Psoas muscle (tissue), 8 donors: Measurements from ENCODE around the gene TAPBP. TPM values are rescaled to one million over a fixed set of nuclear protein-coding genes. Genes with fewer than 3 reads are reported as not detected.

Source experiments
- ATAC-seq, 4 donors: fragments of 200-7000 bp; cut with Tn5 transposase; one replicate each; pipeline ENCODE4 v1.9.1; 2020; ENCODE audit warnings: moderate library complexity in 3 of 4, mild to moderate bottlenecking in 2 of 4
- DNase-seq, 2 donors: peaks; one replicate each; pipeline ENCODE4 v3.0.0-alpha.2; 2020
- H3K27ac ChIP-seq: fragments of 200-600 bp; one replicate; pipeline ENCODE4 v1.8.0; 2022
- H3K27me3 ChIP-seq, 3 donors: fragments of 200-600 bp in 1 of 3; one replicate each; pipeline versions ENCODE4 v1.6.1 to v1.8.0; 2013 to 2022; ENCODE audit warnings: low read length in 2 of 3, mild to moderate bottlenecking in 2 of 3, moderate library complexity in 1 of 3; ENCODE audit not compliant: insufficient read depth in 3 of 3
- H3K36me3 ChIP-seq, 2 donors: fragments of 200-600 bp in 1 of 2; one replicate each; pipeline versions ENCODE4 v1.6.1 to v1.8.0; 2013 to 2022; ENCODE audit warnings: low read depth in 1 of 2, mild to moderate bottlenecking in 1 of 2, moderate library complexity in 1 of 2; ENCODE audit not compliant: insufficient read depth in 1 of 2
- H3K4me1 ChIP-seq: fragments of 200-600 bp; one replicate; pipeline ENCODE4 v1.8.0; 2022
- H3K4me3 ChIP-seq: fragments of 200-600 bp; one replicate; pipeline ENCODE4 v1.8.0; 2022; ENCODE audit warnings: mild to moderate bottlenecking
- H3K9me3 ChIP-seq: fragments of 200-600 bp; one replicate; pipeline ENCODE4 v1.8.0; 2022
- WGBS, 3 donors: extraction: QIAGEN DNeasy Blood & Tissue Kit; methylation state at CpG; one replicate each; pipeline versions ENCODE4 v1.1.6 to v1.1.7; 2013; 5-methylcytosine and 5-hydroxymethylcytosine counted together
- intact Hi-C, 2 donors: fragments of 100-400 bp; cut with DNase I; formaldehyde crosslinking; loops; one replicate each; pipeline versions ENCODE4 v1.11.0 to v1.14.2; 2022
- polyA plus RNA-seq, 3 donors: library from polyadenylated mRNA; stranded (reverse); fragments of 200-250 nt; gene quantifications; one replicate each; pipeline ENCODE4 v1.2.3, GENCODE V29; 2013
- total RNA-seq, 4 donors: library from RNA; stranded (reverse); fragmentation: NEBNext Ultra II Directional in 2 of 4; extraction: Animal tissue kit (Norgen Biotek cat#: 25700) in 2 of 4; gene quantifications; one replicate each; pipeline versions ENCODE4 v1.2.1 to v1.2.4, GENCODE V29; 2021 to 2023
- TF ChIP-seq, protein P1 (sequence below): fragments of 200-600 bp; IDR thresholded peaks from one replicate; pipeline ENCODE4 v1.8.0; 2022; ENCODE audit warnings: antibody characterized with exemption
- donor health status: healthy with polysubstance abuse.
- donor health status: DM: no; HTN: no; CAD: no; lungs with moderate emphysema.
- donor health status: Bipolar disorder and iron deficiency.
- donor health status: healthy.
- donor health status: DM: yes; HTN: yes; CAD: no.
- donor health status: DM: no; HTN: no; CAD: no.
- donor health status: DM: no; HTN: no; CAD: no.
- donor health status: DM: yes; HTN: yes; CAD: no.

The TAPBP gene
- total and polyA plus RNA-seq, 7 donors: 7.9 to 37.4 (median 24.4) TPM

DNA sequence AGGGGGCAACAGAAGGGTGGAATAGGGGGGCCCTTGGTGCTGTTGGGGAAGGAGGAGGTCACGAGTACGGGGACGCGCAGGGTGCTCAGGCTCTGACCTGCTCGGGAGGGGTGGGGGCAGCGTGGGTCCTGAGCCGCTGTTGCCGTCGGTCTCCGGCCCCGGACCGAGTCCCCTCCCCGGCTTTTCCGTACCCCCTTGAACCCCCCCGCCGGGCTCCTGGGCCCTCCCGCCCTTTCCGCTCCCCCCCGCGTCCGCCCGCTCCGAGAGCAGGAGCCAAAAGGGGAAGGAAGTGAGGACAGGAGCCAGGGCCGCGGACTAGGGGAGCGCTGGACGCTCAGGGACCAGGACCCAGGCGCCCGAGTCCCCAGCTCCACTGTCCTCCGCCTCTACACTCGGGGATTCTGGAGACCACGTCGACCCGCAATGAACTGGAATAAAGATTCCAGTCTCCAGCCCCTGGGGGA is 15.1 kb downstream of the TAPBP start, which contains the start of gene RGL2:
Gene RGL2, minus strand, starts transcription at position 170 of the 464 bp plus-strand sequence. CDS start 332 bp downstream, outside the sequence.
- Histone ChIP-seq H3K4me3 (peak within 1 kb of the TSS; percentile 82), H3K36me3 (peaks cover 4 to 54% of the 10 kb centered on the region in 2 donors), H3K27me3 (no peaks in the 10 kb centered on the region), H3K9me3 (no peaks in the 10 kb centered on the region), H3K4me1 (peaks cover 26% of the 10 kb centered on the region), H3K27ac (peak within 1 kb of the TSS; percentile 97)
- 0 to 1% (median 1%) methylated on average over 19 to 34 of the region's 34 CpGs for WGBS, 3 donors
- ATAC-seq: peak; percentile 71 to 85 (median 76)
- intact Hi-C loops: no loop called here
- peak; percentile 88 to 94 for DNase-seq
- TF ChIP-seq, protein P1, sequence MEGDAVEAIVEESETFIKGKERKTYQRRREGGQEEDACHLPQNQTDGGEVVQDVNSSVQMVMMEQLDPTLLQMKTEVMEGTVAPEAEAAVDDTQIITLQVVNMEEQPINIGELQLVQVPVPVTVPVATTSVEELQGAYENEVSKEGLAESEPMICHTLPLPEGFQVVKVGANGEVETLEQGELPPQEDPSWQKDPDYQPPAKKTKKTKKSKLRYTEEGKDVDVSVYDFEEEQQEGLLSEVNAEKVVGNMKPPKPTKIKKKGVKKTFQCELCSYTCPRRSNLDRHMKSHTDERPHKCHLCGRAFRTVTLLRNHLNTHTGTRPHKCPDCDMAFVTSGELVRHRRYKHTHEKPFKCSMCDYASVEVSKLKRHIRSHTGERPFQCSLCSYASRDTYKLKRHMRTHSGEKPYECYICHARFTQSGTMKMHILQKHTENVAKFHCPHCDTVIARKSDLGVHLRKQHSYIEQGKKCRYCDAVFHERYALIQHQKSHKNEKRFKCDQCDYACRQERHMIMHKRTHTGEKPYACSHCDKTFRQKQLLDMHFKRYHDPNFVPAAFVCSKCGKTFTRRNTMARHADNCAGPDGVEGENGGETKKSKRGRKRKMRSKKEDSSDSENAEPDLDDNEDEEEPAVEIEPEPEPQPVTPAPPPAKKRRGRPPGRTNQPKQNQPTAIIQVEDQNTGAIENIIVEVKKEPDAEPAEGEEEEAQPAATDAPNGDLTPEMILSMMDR: no peak

- Histone ChIP-seq H3K36me3 (peaks cover 4 to 54% of the 10 kb centered on the region in 2 donors), H3K27ac (peak overlapping the region; percentile 97), H3K4me1 (peaks cover 26% of the 10 kb centered on the region), H3K4me3 (peak overlapping the region; percentile 82), H3K9me3 (no peaks in the 10 kb centered on the region), H3K27me3 (no peaks in the 10 kb centered on the region)
- TF ChIP-seq, protein P1: no peak
- peak; percentile 23 to 44 (median 40) for ATAC-seq
- WGBS, 3 donors: 1 to 2% (median 1%) methylated on average over 27 to 42 of the region's 42 CpGs
- peak; percentile 66 to 78 for DNase-seq
- intact Hi-C loops: no loop called here
Measured at GRCh38 chr6:33297956-33298772, 15.7 kb downstream of the TAPBP start.

DNA sequence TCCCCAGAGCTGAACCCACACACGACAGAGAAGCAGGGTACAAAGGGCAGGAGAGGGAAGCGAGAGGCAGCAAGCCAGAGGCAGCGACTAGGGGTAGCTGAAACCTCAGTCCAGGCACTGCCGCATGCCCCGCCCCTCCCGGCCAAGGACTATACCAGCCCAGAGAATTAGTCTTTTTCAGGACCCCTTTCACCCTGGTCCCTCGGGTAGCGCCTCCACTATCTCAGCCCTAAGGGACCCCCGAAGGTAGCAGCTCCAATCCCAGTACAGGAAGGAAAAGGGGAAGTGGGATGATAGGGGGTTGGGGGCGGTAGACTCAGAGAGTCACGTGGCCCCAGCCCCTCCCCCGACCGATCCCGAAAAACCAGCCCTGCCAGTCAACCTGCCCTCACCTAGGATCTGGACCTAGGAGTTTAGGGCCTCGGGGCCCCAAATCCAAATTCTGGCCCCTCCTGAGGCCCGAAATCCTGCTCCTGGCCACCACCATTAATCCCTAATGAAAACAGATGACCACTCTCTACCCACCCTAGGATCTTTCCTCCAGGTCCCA is 16.4 kb downstream of the TAPBP start:
- no peaks in the 10 kb centered on the region for H3K27me3 ChIP-seq
- peaks cover 4 to 55% of the 10 kb centered on the region in 2 donors for H3K36me3 ChIP-seq
- 23 to 26% (median 25%) methylated on average over 14 to 16 of the region's 16 CpGs for WGBS, 3 donors
- H3K4me3 ChIP-seq: peak overlapping the region; percentile 82
- ATAC-seq (no peak), DNase-seq (peak; percentile 42 to 69)
- H3K4me1 ChIP-seq: peaks cover 26% of the 10 kb centered on the region
- TF ChIP-seq, protein P1: no peak
- peak overlapping the region; percentile 97 for H3K27ac ChIP-seq
- no peaks in the 10 kb centered on the region for H3K9me3 ChIP-seq
- intact Hi-C loops: no loop called here

DNA sequence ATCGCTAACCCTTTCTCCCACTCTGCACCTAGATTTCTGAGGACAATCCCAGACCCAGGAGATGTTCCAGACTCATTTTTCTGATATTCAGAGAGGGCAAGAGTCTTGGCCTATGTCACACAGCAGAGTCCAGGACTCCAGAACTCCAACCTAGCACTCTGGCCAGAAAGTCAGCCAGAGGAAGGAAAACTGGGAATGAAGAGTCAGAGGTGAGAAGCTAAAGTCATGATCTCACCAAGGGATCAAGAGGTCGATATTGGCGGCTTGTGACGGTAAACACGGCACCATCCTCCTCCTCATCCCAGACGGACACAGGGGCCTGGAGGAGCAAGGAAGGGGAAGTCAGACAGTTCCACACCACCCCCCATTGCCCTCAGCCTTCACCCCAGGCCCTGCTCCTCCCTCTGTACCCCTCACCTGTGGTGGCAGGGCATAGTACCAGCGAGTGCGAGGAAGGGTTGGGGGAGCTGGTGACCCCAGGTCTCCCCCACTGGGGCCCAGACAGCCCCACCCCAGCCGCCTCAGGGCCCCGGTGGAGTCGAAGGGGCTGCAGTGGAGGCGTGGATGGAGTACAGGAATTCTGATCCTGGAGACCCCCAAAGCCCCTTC is 17.0 kb downstream of the TAPBP start:
- peak overlapping the region; percentile 97 for H3K27ac ChIP-seq
- intact Hi-C loops: no loop called here
- H3K4me3 ChIP-seq: peak overlapping the region; percentile 82
- WGBS, 3 donors: 75 to 84% (median 80%) methylated on average over 10 to 12 of the region's 12 CpGs
- DNase-seq: no peak
- H3K27me3 ChIP-seq: no peaks in the 10 kb centered on the region
- peaks cover 26% of the 10 kb centered on the region for H3K4me1 ChIP-seq
- H3K36me3 ChIP-seq: peaks cover 4 to 55% of the 10 kb centered on the region in 2 donors
- TF ChIP-seq, protein P1: no peak
- ATAC-seq: no peak
- H3K9me3 ChIP-seq: no peaks in the 10 kb centered on the region
